ENCODE measurements around the gene MEIS3. TPM values are rescaled to one million over a fixed set of nuclear protein-coding genes. Genes with fewer than 3 reads are reported as not detected.

The MEIS3 gene
- total RNA-seq, 1 experiment from 2014 or later: 35.8 TPM

- H4K20me1 ChIP-seq (ENCODE audit: insufficient read depth): no peaks in the 10 kb centered on the region
- ATAC-seq (peak; percentile 87), DNase-seq (ENCODE audit: low read depth, low spot score) (peak; percentile 100)
- peaks cover 29 to 47% of the 10 kb centered on the region in 2 experiments for H3K4me1 ChIP-seq (ENCODE audit: control insufficient read depth in 1 of 2, insufficient read depth in 2 of 2, low read length in 2 of 2)
- H3K4me3 ChIP-seq (replicated peaks in 1 of 2; ENCODE audit: low read depth in 1 of 2, low read length in 2 of 2): peak overlapping the region; percentile 24 to 55
- H3K27ac ChIP-seq (ENCODE audit: low read depth, low read length): peak overlapping the region; percentile 59
- peak; percentile 56; the same call in 1 of the 2 replicates for TF ChIP-seq EGR1 (IDR thresholded peaks at IDR 0.05; ENCODE audit: low read depth)
- TF ChIP-seq CBX3 (IDR thresholded peaks at IDR 0.05; ENCODE audit: low read depth): no peak
- peak; percentile 48; the same call in 1 of the 2 replicates for TF ChIP-seq POLR2AphosphoS5 (IDR thresholded peaks at IDR 0.05; ENCODE audit: low read depth, low read length)
- no peak for TF ChIP-seq JUND (IDR thresholded peaks at IDR 0.05)
- no peak; the same call in 1 of the 2 replicates for TF ChIP-seq SRF (IDR thresholded peaks at IDR 0.05; ENCODE audit: low read depth)
- POLR2A ChIA-PET: interaction anchor here (0.7 to 1.7 kb wide), 11 partner anchors 9 to 362 kb away, joined by 3 to 11 read pairs (median 4); partner anchors contain the start of gene EHD2
- H3K9me2 ChIP-seq (ENCODE audit: insufficient read depth): no peaks in the 10 kb centered on the region
- H3K4me2 ChIP-seq (ENCODE audit: low read length): peak overlapping the region; percentile 68
- peak overlapping the region; percentile 55 for H3K9ac ChIP-seq (ENCODE audit: low read length)
- CTCF ChIA-PET: interaction anchor here (0.7 to 2.2 kb wide), 29 partner anchors 8 to 349 kb away, joined by 3 to 57 read pairs (median 5); partner anchors contain the start of genes CCDC9, DHX34, EHD2 and NAPA
- no peaks in the 10 kb centered on the region for H3K79me2 ChIP-seq (ENCODE audit: insufficient read depth, low read length)
- H3K27me3 ChIP-seq (ENCODE audit: insufficient read depth, low read length): no peaks in the 10 kb centered on the region
- RAD21 ChIA-PET (ENCODE audit: low non-redundant PET in 1 of 2, low total read pairs in 2 of 2, uncharacterized antibody in 2 of 2, unreplicated experiment in 2 of 2): interaction anchor here (0.5 to 1.3 kb wide), 13 partner anchors 8 to 683 kb away, joined by 3 to 8 read pairs (median 4); partner anchors contain the start of genes DHX34 (in 1 of the 2), FKRP (in 1 of the 2) and KPTN (in 1 of the 2)
- intact Hi-C loops (cut with micrococcal nuclease): loop anchor here (5.0 kb wide), 2 partner anchors 146 to 281 kb away; no protein-coding TSS in a partner anchor
- no TSS peak for BruUV-seq (replicated peaks)
- H2AFZ ChIP-seq (ENCODE audit: low read depth, low read length, poor library complexity, severe bottlenecking): peak overlapping the region; percentile 82
- no peaks in the 10 kb centered on the region for H3K36me3 ChIP-seq (ENCODE audit: control insufficient read depth in 1 of 2, insufficient read depth in 2 of 2, low read length in 2 of 2)
- no peaks in the 10 kb centered on the region for H3K9me3 ChIP-seq (ENCODE audit: control insufficient read depth in 1 of 2, insufficient read depth in 1 of 2, low read depth in 1 of 2, low read length in 2 of 2)
Observed at GRCh38 chr19:47428177-47428894, 9.0 kb upstream of the MEIS3 start.
